SU-DHL-6 (cell line): ENCODE data around the gene STRN3.
"Not testable (repeated sequence)": the region's sequence is repeated elsewhere in the genome, so short reads cannot be mapped to it uniquely, and the experiment has no call there.

Source experiments
- H2AFZ ChIP-seq: fragments of 200-600 bp; sonication (generic); 2 replicates; pipeline ENCODE4 v1.6.1; 2014; ENCODE audit warnings: low read depth, mild to moderate bottlenecking, moderate library complexity, mixed read lengths, antibody characterized with exemption, low read length; ENCODE audit not compliant: severe bottlenecking
- H3F3A ChIP-seq: fragments of 200-600 bp; shearing (Covaris generic); 2 replicates; pipeline ENCODE4 v1.6.0; 2016; ENCODE audit warnings: antibody characterized with exemption, mild to moderate bottlenecking; ENCODE audit not compliant: insufficient read depth
- H3K27ac ChIP-seq: fragments of 200-600 bp; sonication (generic); 2 replicates; pipeline ENCODE4 v1.5.1; 2016; ENCODE audit warnings: low read depth, mild to moderate bottlenecking, low read length, moderate library complexity, mixed read lengths
- H3K27me3 ChIP-seq: fragments of 200-600 bp; sonication (generic), shearing (Covaris generic); 2 replicates; pipeline ENCODE4 v1.6.0; 2014; ENCODE audit warnings: mild to moderate bottlenecking, low read length
- H3K36me3 ChIP-seq: fragments of 200-600 bp; sonication (generic); 2 replicates; pipeline ENCODE4 v1.6.1; 2014; ENCODE audit warnings: mild to moderate bottlenecking, low read length, mixed read lengths
- H3K4me2 ChIP-seq: fragments of 300-600, 200-600 bp; shearing (Covaris generic), sonication (generic); 2 replicates; pipeline ENCODE4 v1.6.0; 2014; ENCODE audit warnings: low read length, low read depth, mild to moderate bottlenecking; ENCODE audit not compliant: poor library complexity, severe bottlenecking
- H3K4me3 ChIP-seq: fragments of 200-600 bp; sonication (generic); 2 replicates; pipeline ENCODE4 v1.5.1; 2014; ENCODE audit warnings: antibody characterized with exemption, low read length, mild to moderate bottlenecking, mixed read lengths; ENCODE audit not compliant: insufficient read depth, poor library complexity, severe bottlenecking
- H3K79me2 ChIP-seq: fragments of 200-600 bp; sonication (generic); 2 replicates; pipeline ENCODE4 v1.6.1; 2014; ENCODE audit warnings: mild to moderate bottlenecking, low read length, moderate library complexity; ENCODE audit not compliant: insufficient read depth
- H3K9ac ChIP-seq: fragments of 200-600 bp; sonication (generic); 2 replicates; pipeline ENCODE4 v1.7.0; 2014; ENCODE audit warnings: mild to moderate bottlenecking, low read length
- H3K9me2 ChIP-seq: fragments of 200-600 bp; sonication (generic); replicated peaks from 2 replicates; pipeline ENCODE4 v1.6.1; 2014; ENCODE audit warnings: low read length; ENCODE audit not compliant: insufficient read depth
- H3K9me3 ChIP-seq: fragments of 200-600 bp; sonication (generic); 2 replicates; pipeline ENCODE4 v1.6.1; 2014; ENCODE audit warnings: low read length, mixed read lengths; ENCODE audit not compliant: insufficient read depth
- H4K20me1 ChIP-seq: fragments of 200-600 bp; sonication (generic); 2 replicates; pipeline ENCODE4 v1.6.1; 2014; ENCODE audit warnings: low read depth, mild to moderate bottlenecking, antibody characterized with exemption, low read length, moderate library complexity, mixed read lengths
- CTCF ChIP-seq: fragments of 200-600 bp; sonication (generic); IDR thresholded peaks from one replicate; pipeline ENCODE4 v1.5.1; 2017; ENCODE audit warnings: antibody characterized with exemption, mild to moderate bottlenecking, low read length, moderate library complexity; ENCODE audit not compliant: insufficient read depth, poor library complexity, severe bottlenecking
- EZH2phosphoT487 ChIP-seq: fragments of 200-600 bp; sonication (generic), shearing (Covaris generic); conservative IDR thresholded peaks from 2 replicates; pipeline ENCODE4 v1.6.1; 2018; ENCODE audit warnings: mild to moderate bottlenecking, antibody characterized with exemption, low read length, moderate library complexity, mixed read lengths

The STRN3 gene

GRCh38 chr14:31057035-31057434 lies 30.9 kb upstream of the STRN3 start:
- Histone ChIP-seq H3K79me2 (no peaks in the 10 kb centered on the region), H3K4me2 (no peak overlapping the region), H3K36me3 (no peaks in the 10 kb centered on the region), H3K9me2 (no peaks in the 10 kb centered on the region), H3K9ac (no peak overlapping the region), H3K4me3 (no peak overlapping the region), H3K27ac (no peak overlapping the region), H4K20me1 (no peaks in the 10 kb centered on the region), H3K9me3 (no peaks in the 10 kb centered on the region), H2AFZ (no peak overlapping the region), H3F3A (no peaks in the 10 kb centered on the region), H3K27me3 (no peaks in the 10 kb centered on the region)
- TF ChIP-seq CTCF (no peak), EZH2phosphoT487 (no peak)

GRCh38 chr14:31052905-31053586 lies 26.9 kb upstream of the STRN3 start:
- H3K79me2 ChIP-seq, H2AFZ ChIP-seq: not testable (repeated sequence)

DNA sequence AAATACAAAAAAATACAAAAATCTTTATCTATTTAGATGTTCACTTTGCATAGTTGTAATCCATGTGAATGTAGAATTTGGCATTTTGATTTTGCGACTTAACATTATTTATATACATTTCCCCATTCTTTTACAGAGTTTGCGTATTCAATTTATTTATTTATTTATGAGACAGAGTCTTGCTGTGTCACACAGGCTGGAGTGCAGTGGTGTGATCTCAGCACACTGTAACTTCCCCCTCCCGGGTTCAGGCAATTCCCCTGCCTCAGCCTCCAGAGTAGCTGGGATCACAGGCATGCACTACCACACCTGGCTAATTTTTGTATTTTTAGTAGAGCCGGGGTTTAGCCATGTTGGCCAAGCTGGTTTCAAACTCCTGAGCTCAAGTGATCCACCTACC lies 25.3 kb upstream of the STRN3 start:
- TF ChIP-seq EZH2phosphoT487 (no peak), CTCF (no peak)
- Histone ChIP-seq H2AFZ (no peak overlapping the region), H4K20me1 (no peaks in the 10 kb centered on the region), H3K27ac (no peak overlapping the region), H3K79me2 (no peaks in the 10 kb centered on the region), H3K9ac (no peak overlapping the region), H3K36me3 (no peaks in the 10 kb centered on the region), H3K4me2 (no peak overlapping the region), H3K4me3 (no peak overlapping the region), H3K9me3 (no peaks in the 10 kb centered on the region), H3K27me3 (no peaks in the 10 kb centered on the region), H3F3A (no peaks in the 10 kb centered on the region), H3K9me2 (no peaks in the 10 kb centered on the region)

More at GRCh38 chr14:31052905-31053586, 26.9 kb upstream of the STRN3 start:
- not testable (repeated sequence) for H3K9me2 ChIP-seq, H4K20me1 ChIP-seq, H3K27ac ChIP-seq, H3K9ac ChIP-seq, H3K4me3 ChIP-seq, H3F3A ChIP-seq, H3K4me2 ChIP-seq, H3K36me3 ChIP-seq, H3K9me3 ChIP-seq, H3K27me3 ChIP-seq

GRCh38 chr14:31051023-31051422 lies 24.8 kb upstream of the STRN3 start:
- Histone ChIP-seq H3K9me2 (no peaks in the 10 kb centered on the region), H3K9me3 (no peaks in the 10 kb centered on the region), H3K79me2 (no peaks in the 10 kb centered on the region), H3F3A (no peaks in the 10 kb centered on the region), H3K4me2 (no peak overlapping the region), H4K20me1 (no peaks in the 10 kb centered on the region), H3K36me3 (no peaks in the 10 kb centered on the region), H3K9ac (no peak overlapping the region), H2AFZ (no peak overlapping the region), H3K27me3 (no peaks in the 10 kb centered on the region), H3K27ac (no peak overlapping the region), H3K4me3 (no peak overlapping the region)
- TF ChIP-seq CTCF = no peak
